Hematopoietic multipotent progenitor cell treated with erythropoietin and hydrocortisone succinate and interleukin-3 and kit ligand, for 4 days (in vitro differentiated cells): ENCODE measurements around the gene HNRNPA0.
A peak's percentile ranks its signal among the peaks of the same experiment; 100 is the strongest.

Experiments
- DNase-seq: peaks from one replicate; pipeline ENCODE4 v3.0.0-alpha.2; 2015

HNRNPA0 gene

GRCh38 chr5:137753691-137754187 is 424 bp downstream of the HNRNPA0 start:
- DNase-seq, result no peak

GRCh38 chr5:137752905-137753690 is 1.1 kb downstream of the HNRNPA0 start:
- DNase-seq, result peak; percentile 84

- DNase-seq, result peak; percentile 84
Measured at GRCh38 chr5:137751869-137752491, 2.2 kb downstream of the HNRNPA0 start.

- DNase-seq, result no peak
Measured at GRCh38 chr5:137750436-137750835, 3.7 kb downstream of the HNRNPA0 start.

- DNase-seq, result peak; percentile 26
Measured at GRCh38 chr5:137747848-137748247, 6.3 kb downstream of the HNRNPA0 start.

DNA sequence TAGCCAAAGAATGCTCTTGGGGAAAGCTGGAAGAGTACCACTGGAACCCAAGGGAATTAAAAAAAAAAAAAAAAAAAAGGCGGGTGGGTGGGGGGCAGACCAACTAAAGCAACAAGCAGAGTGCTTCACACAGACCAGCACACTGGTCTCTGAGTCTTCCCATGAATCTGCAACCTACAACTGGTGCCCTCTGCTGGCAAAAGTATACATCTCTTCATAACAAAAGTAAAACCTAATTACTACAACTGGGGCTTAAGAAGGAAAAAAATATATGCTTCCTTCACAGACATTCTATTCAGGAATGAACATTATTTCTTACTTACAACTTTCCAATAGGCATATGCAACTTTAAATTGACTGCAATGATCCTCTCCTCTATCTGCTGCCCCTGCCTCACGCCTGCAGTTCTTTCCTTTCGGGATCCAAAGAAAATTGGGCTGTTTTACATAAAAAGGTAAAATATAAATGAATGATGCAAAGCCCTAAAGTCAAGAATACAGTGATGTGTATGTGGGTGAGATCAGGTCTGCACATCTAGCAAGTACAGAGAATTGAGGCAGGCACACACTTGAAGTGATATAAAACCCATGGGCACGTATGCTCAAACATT is 11.0 kb downstream of the HNRNPA0 start:
- DNase-seq, result peak; percentile 92

DNA sequence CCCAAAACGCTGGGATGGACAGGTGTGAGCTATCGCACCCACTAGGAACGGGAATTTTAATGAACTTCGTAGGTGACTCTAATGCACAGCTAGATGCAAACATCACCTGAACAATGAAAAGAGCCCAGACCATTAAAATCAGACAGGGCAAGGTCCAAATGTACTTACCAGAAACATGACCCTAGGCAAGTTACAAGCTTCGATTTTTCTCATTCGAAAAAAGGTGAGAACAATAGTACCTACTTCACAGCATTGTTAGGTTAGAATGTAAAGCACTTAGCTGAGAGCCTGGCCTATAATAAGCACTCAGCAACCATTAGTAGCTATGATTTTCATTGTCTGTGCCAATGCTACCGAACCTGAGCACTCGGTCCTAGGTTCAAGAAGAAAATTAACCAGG is 12.4 kb downstream of the HNRNPA0 start:
- DNase-seq, result no peak

DNA sequence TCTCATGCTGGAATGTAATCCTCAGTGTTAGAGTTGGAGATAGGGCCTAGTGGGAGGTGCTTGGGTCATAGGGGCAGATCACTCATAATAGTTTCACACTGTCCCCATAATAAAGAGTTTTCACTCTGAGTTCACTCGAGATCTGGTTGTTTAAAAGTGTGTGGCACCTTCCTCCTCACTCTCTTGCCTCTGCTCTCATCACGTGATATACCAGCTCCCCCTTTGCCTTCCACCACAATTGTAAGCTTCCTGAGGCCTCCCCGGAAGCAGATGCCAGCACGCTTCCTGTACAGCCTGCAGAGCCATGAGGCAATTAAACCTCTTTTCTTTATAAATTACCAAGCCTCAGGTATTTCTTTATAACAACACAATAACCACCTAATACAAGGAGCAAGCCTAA is 14.4 kb downstream of the HNRNPA0 start:
- no peak for DNase-seq

- DNase-seq, result no peak
Measured at GRCh38 chr5:137738947-137739346, 15.2 kb downstream of the HNRNPA0 start.

GRCh38 chr5:137737349-137738131 is 16.6 kb downstream of the HNRNPA0 start:
- peak; percentile 82 for DNase-seq

DNA sequence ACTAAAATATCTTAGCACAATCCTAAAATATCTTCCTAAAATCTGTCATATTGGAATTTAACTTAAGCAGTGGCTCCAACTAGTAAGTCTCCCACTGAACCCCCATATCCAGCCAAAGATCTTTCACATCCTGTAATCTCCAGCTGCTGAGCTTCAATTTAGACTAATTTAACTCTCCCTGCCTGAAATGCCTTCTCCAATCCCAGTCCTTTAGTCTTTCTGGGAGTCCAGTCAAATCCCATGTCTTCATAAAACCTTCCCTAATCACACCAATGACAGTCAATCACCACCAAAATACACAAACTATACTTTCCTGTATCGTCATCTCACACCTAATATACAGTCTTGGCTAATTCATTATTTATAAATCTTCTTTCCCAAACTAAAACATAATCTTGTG is 17.7 kb downstream of the HNRNPA0 start:
- DNase-seq, result no peak

DNA sequence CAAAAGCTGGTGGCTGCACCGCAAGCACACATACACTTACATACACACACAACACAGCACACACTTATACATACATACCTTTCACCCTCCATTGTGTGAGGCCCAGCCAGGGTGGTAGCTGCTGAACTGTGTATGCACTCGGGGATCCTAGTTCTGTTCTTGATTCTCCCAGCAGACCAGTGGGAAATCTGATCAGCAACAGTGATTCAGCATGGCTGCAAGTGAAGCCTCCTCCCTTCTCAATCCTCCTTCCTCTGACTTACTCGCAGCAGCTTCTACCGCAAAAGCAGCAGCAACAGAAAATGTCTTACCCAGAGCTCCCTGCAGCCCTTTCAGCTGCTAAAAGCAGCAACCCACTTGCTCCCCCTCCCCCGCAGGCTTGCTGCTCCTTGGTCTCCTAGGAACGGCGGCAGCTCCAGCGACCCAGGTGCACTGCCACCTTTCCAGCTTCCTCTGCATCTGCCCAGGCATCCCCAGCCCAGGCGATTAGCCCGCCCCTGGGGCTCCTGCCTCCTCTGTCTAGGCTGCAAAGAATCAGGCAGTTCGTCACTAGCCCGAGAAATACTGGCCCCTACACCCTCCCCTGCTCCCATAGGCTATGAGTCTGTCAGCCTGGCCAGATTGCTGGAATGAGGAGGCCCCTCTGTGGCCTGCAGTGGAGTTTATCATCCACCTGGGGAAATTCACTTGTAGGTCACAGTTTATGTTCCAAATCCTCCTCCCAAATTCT is 18.4 kb downstream of the HNRNPA0 start, which contains the start of gene KLHL3:
Gene KLHL3, minus strand, starts transcription at position 535 of the 730 bp plus-strand sequence. Its CDS starts 443 bp downstream, at position 92.
- DNase-seq, result peak; percentile 63

GRCh38 chr5:137734962-137735554 is 19.1 kb downstream of the HNRNPA0 start:
- no peak for DNase-seq

DNA sequence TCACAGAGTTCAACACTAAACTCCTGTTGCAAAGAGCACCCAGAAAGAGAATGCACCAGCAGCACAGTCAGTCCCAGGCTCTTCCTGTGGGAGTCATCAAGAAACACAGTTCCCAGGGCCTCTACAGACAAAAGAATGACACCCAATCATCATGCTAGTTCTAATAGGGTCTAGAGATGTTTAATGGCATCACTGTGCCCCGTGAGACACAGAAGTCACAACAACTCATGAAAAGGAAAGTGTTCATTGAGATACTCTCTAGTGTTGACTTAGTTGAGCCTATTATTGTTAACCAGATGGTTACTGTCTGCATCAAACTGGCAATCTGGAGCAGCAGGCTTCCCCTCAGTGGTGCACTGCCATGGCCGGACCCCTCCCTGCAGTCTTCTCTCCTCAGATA is 19.8 kb downstream of the HNRNPA0 start:
- DNase-seq, result peak; percentile 58

DNA sequence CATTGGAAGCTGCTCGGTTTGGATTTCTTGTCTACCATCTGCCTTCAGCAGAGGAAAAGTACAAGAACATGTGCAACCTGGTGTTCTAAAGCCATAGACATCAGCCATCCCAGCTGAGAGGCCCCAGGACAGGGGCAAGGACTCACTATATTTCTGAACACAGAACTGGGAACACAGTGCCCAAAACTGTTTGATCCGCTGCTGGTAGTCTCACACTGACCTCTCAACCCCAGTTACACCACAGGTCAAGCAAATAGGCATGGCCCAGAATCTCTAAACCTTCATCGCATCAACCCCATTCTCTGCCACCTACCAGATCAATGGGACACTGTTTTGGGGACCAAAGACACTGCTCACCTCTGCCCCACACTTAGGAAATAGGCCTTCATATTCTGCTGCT is 20.2 kb downstream of the HNRNPA0 start:
- DNase-seq, result no peak

- no peak for DNase-seq
Measured at GRCh38 chr5:137733006-137733405, 21.2 kb downstream of the HNRNPA0 start.

GRCh38 chr5:137731176-137731575 is 23.0 kb downstream of the HNRNPA0 start:
- no peak for DNase-seq

DNA sequence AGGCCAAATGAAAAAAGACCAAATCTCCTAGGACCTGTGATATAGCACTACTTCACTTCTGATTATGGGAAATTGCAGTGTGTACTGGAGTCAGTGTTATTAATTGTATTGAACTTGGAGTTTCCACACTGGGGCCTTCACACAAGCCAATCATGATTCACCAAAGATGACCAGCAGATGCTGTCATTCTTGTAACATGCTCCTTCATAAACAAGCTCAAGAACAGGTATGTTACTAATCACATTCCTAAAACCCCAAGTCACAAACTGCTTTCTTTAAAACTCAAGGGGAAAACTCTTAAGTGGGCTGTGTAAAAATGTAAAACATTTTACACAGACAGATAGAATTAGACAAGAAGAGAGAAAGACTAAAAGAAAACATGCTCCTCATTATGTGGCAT is 23.8 kb downstream of the HNRNPA0 start:
- no peak for DNase-seq

- DNase-seq, result no peak
Measured at GRCh38 chr5:137728048-137728447, 26.1 kb downstream of the HNRNPA0 start.

- DNase-seq, result no peak
Measured at GRCh38 chr5:137727623-137728022, 26.5 kb downstream of the HNRNPA0 start.

DNA sequence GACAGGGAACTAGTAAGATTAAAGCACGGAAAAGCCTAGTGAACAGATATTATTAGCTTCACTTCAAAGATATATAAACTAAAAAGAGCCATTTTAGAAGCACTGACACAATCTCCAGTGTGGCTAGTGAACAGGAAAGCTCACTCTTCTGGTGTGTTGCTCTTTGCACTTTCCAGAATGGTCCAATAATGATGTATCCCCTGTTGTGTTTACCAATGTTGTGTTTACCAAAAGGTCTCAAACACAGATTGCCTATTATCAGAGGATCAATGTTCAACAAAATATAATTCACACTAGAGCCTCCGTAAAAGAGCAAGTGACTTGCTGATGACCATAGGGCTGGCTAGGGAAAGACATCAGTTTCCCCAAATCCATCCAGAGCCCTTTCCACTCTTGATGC is 29.9 kb downstream of the HNRNPA0 start:
- DNase-seq, result no peak

- DNase-seq, result no peak
Measured at GRCh38 chr5:137718611-137719010, 35.6 kb downstream of the HNRNPA0 start.
